Measurements from ENCODE around the gene SLC10A6.

DNA sequence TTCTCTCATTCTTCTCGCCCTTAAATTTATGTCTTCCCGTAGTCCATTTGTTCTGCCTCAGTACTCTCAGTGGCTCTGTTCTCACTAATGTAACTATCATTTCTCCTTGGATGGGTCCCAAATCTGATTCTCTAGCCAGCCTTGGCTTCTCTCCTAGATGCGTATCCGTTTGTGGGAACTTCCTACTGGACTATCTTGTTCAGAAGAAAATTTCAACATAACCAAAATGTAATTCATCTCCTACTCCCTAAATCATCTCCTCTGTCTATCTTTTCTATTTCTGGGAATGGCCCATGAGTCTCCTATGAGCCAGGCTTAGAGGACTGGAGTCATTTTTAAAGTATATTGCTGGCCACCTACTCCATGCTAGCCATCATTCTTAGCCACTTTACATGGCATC, 47.4 kb upstream of the SLC10A6 start:
- TF ChIP-seq, protein P1, sequence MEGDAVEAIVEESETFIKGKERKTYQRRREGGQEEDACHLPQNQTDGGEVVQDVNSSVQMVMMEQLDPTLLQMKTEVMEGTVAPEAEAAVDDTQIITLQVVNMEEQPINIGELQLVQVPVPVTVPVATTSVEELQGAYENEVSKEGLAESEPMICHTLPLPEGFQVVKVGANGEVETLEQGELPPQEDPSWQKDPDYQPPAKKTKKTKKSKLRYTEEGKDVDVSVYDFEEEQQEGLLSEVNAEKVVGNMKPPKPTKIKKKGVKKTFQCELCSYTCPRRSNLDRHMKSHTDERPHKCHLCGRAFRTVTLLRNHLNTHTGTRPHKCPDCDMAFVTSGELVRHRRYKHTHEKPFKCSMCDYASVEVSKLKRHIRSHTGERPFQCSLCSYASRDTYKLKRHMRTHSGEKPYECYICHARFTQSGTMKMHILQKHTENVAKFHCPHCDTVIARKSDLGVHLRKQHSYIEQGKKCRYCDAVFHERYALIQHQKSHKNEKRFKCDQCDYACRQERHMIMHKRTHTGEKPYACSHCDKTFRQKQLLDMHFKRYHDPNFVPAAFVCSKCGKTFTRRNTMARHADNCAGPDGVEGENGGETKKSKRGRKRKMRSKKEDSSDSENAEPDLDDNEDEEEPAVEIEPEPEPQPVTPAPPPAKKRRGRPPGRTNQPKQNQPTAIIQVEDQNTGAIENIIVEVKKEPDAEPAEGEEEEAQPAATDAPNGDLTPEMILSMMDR (IDR thresholded peaks at IDR 0.05): no peak
- TF ChIP-seq EZH2phosphoT487 (IDR thresholded peaks at IDR 0.05) (no peak), EZH2 (IDR thresholded peaks at IDR 0.05) (no peak)

All from neural progenitor cell (in vitro differentiated cells).